GM04503 (cell line): Measurements from ENCODE around the gene EFNA1.

Experiments
- DNase-seq: peaks from one replicate; pipeline ENCODE4 v3.0.0-alpha.2; 2012; ENCODE audit warnings: low read depth

Gene EFNA1, protein sequence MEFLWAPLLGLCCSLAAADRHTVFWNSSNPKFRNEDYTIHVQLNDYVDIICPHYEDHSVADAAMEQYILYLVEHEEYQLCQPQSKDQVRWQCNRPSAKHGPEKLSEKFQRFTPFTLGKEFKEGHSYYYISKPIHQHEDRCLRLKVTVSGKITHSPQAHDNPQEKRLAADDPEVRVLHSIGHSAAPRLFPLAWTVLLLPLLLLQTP

GRCh38 chr1:155127105-155127966 lies at the start of gene EFNA1:
Gene EFNA1, plus strand, starts transcription at chr1:155127876. Its CDS starts 102 bp downstream, at chr1:155127978.
- DNase-seq: no peak

DNA sequence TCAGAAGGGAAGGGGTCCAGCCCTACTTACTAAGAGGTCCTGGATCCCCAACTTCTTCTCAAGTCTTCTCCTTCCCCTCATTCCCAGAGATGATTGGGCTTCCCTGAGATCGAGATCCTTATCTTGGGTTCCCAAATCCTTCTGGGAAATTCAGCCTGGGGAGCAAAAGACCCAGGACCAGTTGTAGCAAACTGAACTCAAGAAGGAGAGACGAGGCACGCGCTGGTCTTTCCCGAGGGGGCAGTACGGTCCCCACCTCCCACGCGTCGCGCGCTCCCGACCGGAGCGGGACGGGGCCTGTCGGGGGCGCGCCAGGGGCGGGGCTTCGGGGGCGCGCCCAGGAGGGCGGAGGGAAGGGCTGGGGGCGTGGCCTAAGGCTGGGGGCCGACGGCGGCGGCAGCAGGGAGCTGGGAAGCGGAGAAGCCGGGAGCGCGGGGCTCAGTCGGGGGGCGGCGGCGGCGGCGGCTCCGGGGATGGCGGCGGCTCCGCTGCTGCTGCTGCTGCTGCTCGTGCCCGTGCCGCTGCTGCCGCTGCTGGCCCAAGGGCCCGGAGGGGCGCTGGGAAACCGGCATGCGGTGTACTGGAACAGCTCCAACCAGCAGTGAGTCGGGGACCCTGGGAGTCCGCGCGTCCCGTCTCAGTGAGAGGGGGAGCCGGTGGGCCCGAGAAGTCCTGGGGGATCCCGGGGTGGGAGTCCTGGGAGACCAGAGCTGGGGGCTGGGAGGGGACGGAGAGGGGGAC lies 49.0 kb upstream of the EFNA1 start, which contains the start of gene EFNA3:
EFNA3 (plus strand) TSS at position 369 of the 741 bp plus-strand sequence; CDS start at position 474, 105 bp downstream.
- DNase-seq: no peak

DNA sequence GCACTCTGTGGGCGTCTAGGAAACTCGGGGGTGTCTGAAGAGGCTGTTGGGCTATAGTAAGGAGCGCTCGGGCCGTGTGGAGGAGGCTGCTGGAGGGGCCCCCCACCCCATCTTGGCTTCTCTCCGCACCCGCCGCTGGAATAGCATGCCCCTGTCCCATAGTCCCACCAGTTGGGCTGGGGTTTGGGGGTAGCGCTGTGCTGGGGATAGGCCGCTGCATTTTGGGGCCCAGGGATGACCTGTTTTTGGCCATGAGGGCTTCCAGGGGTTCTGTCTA lies 48.5 kb upstream of the EFNA1 start:
- no peak for DNase-seq

DNA sequence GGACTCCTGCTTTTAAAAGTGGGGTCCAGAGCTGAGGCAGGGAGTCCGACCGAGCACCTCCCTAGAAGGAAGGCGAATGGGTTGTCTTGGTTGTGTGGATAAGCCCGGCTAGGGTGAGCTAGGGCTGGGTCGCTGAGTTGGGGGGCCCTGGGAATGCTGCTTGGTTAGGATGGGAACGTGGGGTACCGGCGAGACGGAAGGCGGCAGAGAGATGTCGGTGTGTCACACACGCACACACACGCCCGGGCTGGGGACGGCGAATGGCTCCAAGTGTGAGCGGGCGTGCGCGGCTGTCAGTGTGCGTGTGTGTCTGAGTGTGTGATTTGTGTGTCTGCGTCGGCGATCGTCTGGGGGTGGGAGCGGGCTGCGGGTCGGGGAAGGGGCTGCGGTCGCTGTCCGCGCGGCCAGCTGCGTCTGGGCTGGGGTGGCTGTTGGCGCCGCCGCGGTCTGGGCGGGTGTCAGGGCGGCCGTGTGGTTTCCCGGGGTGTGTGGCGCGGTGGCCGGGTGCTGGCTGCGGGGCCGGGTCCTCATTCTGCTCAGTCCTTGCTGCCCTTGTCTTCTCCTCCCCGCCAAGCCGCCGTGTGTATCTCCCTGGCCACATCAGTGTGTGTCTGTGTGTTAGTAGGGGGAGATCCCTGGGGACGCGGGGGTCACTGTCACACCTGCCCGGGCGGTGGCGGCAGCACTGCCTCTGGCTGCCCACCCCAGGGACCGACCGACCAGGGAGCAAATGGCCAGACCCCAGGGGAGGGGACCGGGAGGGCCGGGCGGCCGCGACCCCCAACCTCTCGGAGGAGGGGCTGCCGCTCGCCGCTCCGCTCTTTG lies 48.0 kb upstream of the EFNA1 start:
- DNase-seq: no peak

- DNase-seq: no peak
These were observed 47.1 kb upstream of the EFNA1 start for GRCh38 chr1:155080312-155081228.

GRCh38 chr1:155081472-155082300 lies 46.0 kb upstream of the EFNA1 start:
- DNase-seq: no peak

- DNase-seq: no peak
These were observed 45.2 kb upstream of the EFNA1 start for GRCh38 chr1:155082301-155083051.

- no peak for DNase-seq
These were observed 44.6 kb upstream of the EFNA1 start for GRCh38 chr1:155083052-155083541.

DNA sequence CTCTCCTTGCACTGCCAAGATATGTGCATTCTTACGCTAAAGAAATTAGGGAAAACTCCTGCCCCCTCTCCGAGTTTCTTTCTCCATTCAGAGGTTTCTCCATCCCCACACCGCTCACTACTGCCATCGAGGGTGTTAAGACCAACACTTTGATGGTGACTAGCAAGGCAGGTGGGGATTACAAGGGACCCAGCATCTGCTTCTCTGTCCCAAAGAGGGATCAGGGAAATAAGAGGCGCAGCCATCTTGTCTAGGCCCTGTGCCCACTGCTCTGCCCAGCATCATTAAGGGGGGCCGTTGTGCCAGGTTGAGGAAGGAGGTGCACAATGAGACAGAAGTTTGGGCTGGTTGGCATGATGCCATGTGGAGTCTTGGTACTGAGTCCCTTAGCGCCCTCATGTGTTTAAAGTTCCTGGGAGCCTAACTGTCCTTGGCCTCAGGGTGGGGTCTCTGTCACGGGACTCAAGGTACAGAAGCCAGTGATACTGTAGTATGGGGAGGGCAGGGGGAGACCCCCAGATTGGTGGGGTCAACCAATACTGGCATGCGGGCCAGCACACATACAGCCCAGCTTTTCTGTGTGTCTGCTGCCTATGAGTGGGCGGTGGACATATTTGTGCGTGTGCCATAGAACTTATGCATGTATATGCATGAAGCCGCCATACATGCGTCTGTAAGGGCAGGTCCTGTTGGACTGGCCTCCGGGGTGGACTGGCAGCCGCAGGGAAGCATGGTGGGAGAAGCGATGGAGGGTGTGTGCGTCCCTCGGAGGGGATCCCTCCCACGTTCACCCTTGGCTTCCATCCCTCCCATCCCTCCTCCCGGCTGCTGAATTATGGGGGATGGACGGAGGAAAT lies 43.6 kb upstream of the EFNA1 start:
- no peak for DNase-seq

- peak; percentile 58 for DNase-seq
These were observed 42.8 kb upstream of the EFNA1 start for GRCh38 chr1:155084722-155085503.

DNA sequence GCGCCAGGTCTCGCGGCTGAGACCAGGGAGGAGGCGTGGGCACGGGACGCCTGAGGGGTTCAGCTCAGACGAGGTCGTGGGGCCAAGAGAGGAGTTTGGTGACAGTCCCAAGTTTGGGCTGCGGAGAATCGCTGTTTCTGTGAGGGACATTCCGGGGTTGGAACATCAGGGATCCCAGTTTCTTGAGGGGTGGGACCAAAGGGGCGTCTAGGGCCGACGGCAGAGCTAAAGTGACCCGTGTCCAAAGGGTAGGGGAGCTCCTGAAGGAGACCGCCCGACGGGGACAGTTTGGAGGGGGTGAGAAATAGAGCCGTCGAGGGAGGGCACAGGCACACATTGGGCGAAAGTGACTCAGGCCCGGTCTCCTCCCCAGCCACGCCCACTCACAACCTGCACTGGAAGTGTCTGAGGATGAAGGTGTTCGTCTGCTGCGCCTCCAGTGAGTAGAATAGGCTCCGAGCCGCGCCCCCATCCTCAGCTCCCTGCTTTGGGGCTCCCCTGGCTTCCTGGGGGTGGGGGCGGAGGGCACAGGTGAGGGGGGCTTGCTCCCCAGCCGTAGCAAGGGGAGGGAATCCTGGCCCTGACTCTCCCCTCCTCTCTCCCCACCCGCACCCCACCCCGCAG lies 42.1 kb upstream of the EFNA1 start:
- no peak for DNase-seq

- DNase-seq: no peak
These were observed 41.4 kb upstream of the EFNA1 start for GRCh38 chr1:155086128-155086741.

GRCh38 chr1:155086856-155087535 lies 40.7 kb upstream of the EFNA1 start:
- DNase-seq: no peak

- no peak for DNase-seq
These were observed 36.3 kb upstream of the EFNA1 start for GRCh38 chr1:155091071-155092051.

DNA sequence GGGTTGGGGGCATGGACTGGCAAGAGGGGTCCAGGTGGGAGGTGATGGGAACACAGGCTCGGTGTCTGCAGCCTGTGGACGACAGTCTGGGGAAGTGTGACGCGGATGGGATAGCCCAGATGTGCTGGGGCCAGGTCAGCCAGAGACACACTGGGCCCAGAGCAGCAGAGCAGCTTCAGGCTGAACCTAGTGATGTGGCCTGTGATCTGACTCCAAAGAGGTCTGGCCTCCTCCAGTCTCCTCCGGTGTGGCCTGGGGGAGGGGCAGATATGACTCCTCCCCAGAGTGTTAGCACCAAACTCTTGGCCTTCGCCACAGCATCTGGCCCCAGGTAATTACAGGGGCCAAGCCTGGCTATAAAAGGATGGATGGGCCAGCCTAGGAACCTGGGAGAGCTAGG lies 35.5 kb upstream of the EFNA1 start:
- no peak for DNase-seq
